Endothelial cell of umbilical vein (primary cell): ENCODE results near the gene FAT2. TPM values are rescaled to one million over a fixed set of nuclear protein-coding genes. Genes with fewer than 3 reads are reported as not detected.

ENCODE experiments used
- BruUV-seq: library from RNA; stranded (reverse); fragments of 400-500 nt; replicated peaks from 2 replicates; lab custom pipeline; 2021; lab: Mats Ljungman, UMichigan
- CTCF ChIA-PET: fragments of 300-600, 350-600 bp; sonication (Branson Sonifier 250); formaldehyde crosslinking; loops from one replicate; lab custom pipeline; 2021; ENCODE audit warnings: antibody characterized with exemption, inconsistent platforms; lab: Charles Lee
- POLR2A ChIA-PET: fragments of 300-600, 350-600 bp; sonication (Branson Sonifier 250); formaldehyde crosslinking; loops from one replicate; lab custom pipeline; 2021; ENCODE audit warnings: antibody characterized with exemption, inconsistent platforms; lab: Charles Lee
- DNase-seq: peaks from one replicate; pipeline ENCODE4 v3.0.0-alpha.2; 2011; ENCODE audit warnings: low read depth, low spot score
- FAIRE-seq: peaks from 2 replicates; lab custom pipeline; 2011; peaks lifted over from hg19 to GRCh38; lab: Jason Lieb, UNC
- H2AFZ ChIP-seq: 2 replicates; pipeline ENCODE4 v1.6.0; 2012; ENCODE audit warnings: low read depth, low read length, control low read depth, inconsistent platforms
- H3K27ac ChIP-seq: 2 replicates; pipeline ENCODE4 v1.5.1; 2011; ENCODE audit warnings: low read depth, mild to moderate bottlenecking, control low read depth, low read length, moderate library complexity; ENCODE audit not compliant: insufficient read depth
- H3K27me3 ChIP-seq, 2 experiments: 2 replicates each; pipeline versions ENCODE4 v1.6.0 to v1.6.1; 2011; ENCODE audit warnings: low read length in 2 of 2, mixed read lengths in 1 of 2; ENCODE audit not compliant: control insufficient read depth in 2 of 2, insufficient read depth in 2 of 2
- H3K36me3 ChIP-seq, 2 experiments: 2 replicates in 1 of 2; 3 replicates in 1 of 2; pipeline ENCODE4 v1.5.1; 2011; ENCODE audit warnings: low read length in 2 of 2, mild to moderate bottlenecking in 1 of 2, moderate library complexity in 1 of 2; ENCODE audit not compliant: control insufficient read depth in 2 of 2, insufficient read depth in 2 of 2; ENCODE audit errors: extremely low read depth in 1 of 2
- H3K4me1 ChIP-seq: 3 replicates; pipeline ENCODE4 v1.5.1; 2011; ENCODE audit warnings: mild to moderate bottlenecking, low read length; ENCODE audit not compliant: control insufficient read depth, insufficient read depth; ENCODE audit errors: extremely low read depth
- H3K4me2 ChIP-seq: 2 replicates; pipeline ENCODE4 v1.6.1; 2011; ENCODE audit warnings: low read length, control low read depth, mixed read lengths; ENCODE audit not compliant: insufficient read depth
- H3K4me3 ChIP-seq, 3 experiments: fragments of 200-600 bp in 1 of 3; sonication (generic), shearing (Covaris generic) in 1 of 3; replicated peaks in 1 of 3; 2 replicates each; pipeline ENCODE4 v1.5.1; 2011 to 2016; ENCODE audit warnings: control low read depth in 3 of 3, low read length in 3 of 3, mild to moderate bottlenecking in 2 of 3, inconsistent platforms in 1 of 3, low read depth in 1 of 3, moderate library complexity in 1 of 3; ENCODE audit not compliant: insufficient read depth in 1 of 3
- H3K79me2 ChIP-seq: 2 replicates; pipeline ENCODE4 v1.6.0; 2012; ENCODE audit warnings: low read length, inconsistent platforms; ENCODE audit not compliant: control insufficient read depth, insufficient read depth
- H3K9ac ChIP-seq: replicated peaks from 2 replicates; pipeline ENCODE3; 2011; ENCODE audit warnings: low read length, control low read depth; ENCODE audit not compliant: insufficient read depth; ENCODE audit errors: extremely low read depth
- H3K9me1 ChIP-seq: replicated peaks from 3 replicates; pipeline ENCODE4 v1.6.0; 2011; ENCODE audit warnings: mild to moderate bottlenecking, low read length; ENCODE audit not compliant: control insufficient read depth, insufficient read depth; ENCODE audit errors: extremely low read depth
- H3K9me3 ChIP-seq: replicated peaks from 2 replicates; pipeline ENCODE4 v1.5.1; 2012; ENCODE audit warnings: low read length, inconsistent platforms; ENCODE audit not compliant: control insufficient read depth, insufficient read depth
- H4K20me1 ChIP-seq: replicated peaks from 2 replicates; pipeline ENCODE3; 2011; ENCODE audit warnings: mild to moderate bottlenecking, low read length; ENCODE audit not compliant: control insufficient read depth, insufficient read depth; ENCODE audit errors: extremely low read depth
- CTCF ChIP-seq, 2 donors: IDR thresholded peaks; 1 replicate in 1 of 2; 2 replicates in 1 of 2; pipeline ENCODE4 v1.5.1; 2011; ENCODE audit warnings: low read length in 2 of 2, mild to moderate bottlenecking in 2 of 2, moderate library complexity in 2 of 2, control low read depth in 1 of 2, inconsistent platforms in 1 of 2, low read depth in 1 of 2; ENCODE audit not compliant: insufficient read depth in 1 of 2; ENCODE audit errors: extremely low read depth in 1 of 2
- EZH2 ChIP-seq: IDR thresholded peaks from 2 replicates; pipeline ENCODE4 v1.6.1; 2012; ENCODE audit warnings: borderline replicate concordance, low read depth, mild to moderate bottlenecking, moderate library complexity, low read length, inconsistent platforms; ENCODE audit not compliant: severe bottlenecking
- FOS ChIP-seq: IDR thresholded peaks from 2 replicates; pipeline ENCODE4 v1.6.1; 2011; ENCODE audit warnings: mild to moderate bottlenecking, low read length, moderate library complexity, borderline replicate concordance; ENCODE audit not compliant: insufficient read depth
- GATA2 ChIP-seq: IDR thresholded peaks from 2 replicates; pipeline ENCODE4 v1.7.0; 2011; ENCODE audit warnings: low read depth, mild to moderate bottlenecking, moderate library complexity, mixed read lengths, low read length; ENCODE audit not compliant: insufficient read length, insufficient read depth
- JUN ChIP-seq: IDR thresholded peaks from 2 replicates; pipeline ENCODE4 v1.6.1; 2011; ENCODE audit warnings: borderline replicate concordance, low read depth; ENCODE audit not compliant: insufficient read length, insufficient read depth
- MYC ChIP-seq: IDR thresholded peaks from one replicate; pipeline ENCODE4 v1.6.1; 2011; ENCODE audit warnings: mild to moderate bottlenecking, low read depth, low read length
- POLR2A ChIP-seq: IDR thresholded peaks from 2 replicates; pipeline ENCODE4 v1.6.1; 2012; ENCODE audit warnings: low read depth, mild to moderate bottlenecking, control low read depth, low read length
- POLR2AphosphoS5 ChIP-seq: IDR thresholded peaks from 2 replicates; pipeline ENCODE4 v1.6.1; 2012; ENCODE audit warnings: low read depth, mild to moderate bottlenecking, control low read depth, low read length, moderate library complexity; ENCODE audit not compliant: insufficient read depth
- dilution Hi-C: fragments of 300-500 bp; cut with MboI; formaldehyde crosslinking; loops from one replicate; pipeline ENCODE4 v1.15.0; 2019; ENCODE audit warnings: low sequenced_read_pairs; ENCODE audit not compliant: extremely low pct_ligation_motif_present
- intact Hi-C: fragments of 100-400 bp; cut with micrococcal nuclease; formaldehyde crosslinking; loops from one replicate; pipeline ENCODE4 v1.10.0; 2022
- polyA plus RNA-seq, 4 experiments: library from polyadenylated mRNA; depleted of rRNA in 3 of 4; stranded (reverse) in 3 of 4; unstranded in 1 of 4; fragments of >200 nt; gene quantifications; 2 replicates each; pipeline versions ENCODE4 v1.2.1 to v1.2.3, GENCODE V29; 2011 to 2012; ENCODE audit warnings: missing spikeins in 1 of 4
- total RNA-seq: library from RNA; stranded (reverse); gene quantifications from 2 replicates; pipeline ENCODE4 v1.2.3, GENCODE V29; 2021
- TF ChIP-seq, protein P1 (sequence below): IDR thresholded peaks from 2 replicates; pipeline ENCODE4 v1.6.1; 2011; ENCODE audit not compliant: insufficient read depth, insufficient read length

FAT2 gene
- total and polyA plus RNA-seq, 2 donors (not counting 3 experiments of a cell fraction or from before 2014, with no cell fraction given) = not detected

DNA sequence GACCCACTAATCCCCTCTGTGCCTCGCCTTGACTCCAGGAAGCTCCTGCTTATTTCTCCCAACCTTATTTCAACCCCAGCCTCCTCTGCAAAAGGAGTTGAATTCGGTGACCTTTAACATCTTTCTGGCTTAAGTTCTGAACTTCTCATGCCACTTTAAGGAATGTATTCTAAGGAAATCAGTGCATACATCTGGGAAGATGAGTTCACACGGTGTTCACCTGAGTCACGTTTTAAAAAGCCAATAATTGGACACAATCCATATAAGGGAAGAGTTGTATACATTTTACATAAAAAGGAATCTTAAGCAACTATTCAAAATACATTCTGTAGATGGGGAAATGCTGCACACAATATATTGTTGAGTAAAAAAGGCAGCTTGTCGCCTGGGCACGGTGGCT lies 33.2 kb downstream of the FAT2 start:
- Histone ChIP-seq H3K4me3 (no peak overlapping the region), H3K4me2 (no peak overlapping the region), H3K36me3 (no peaks in the 10 kb centered on the region), H3K79me2 (no peaks in the 10 kb centered on the region), H4K20me1 (no peaks in the 10 kb centered on the region), H3K27ac (no peak overlapping the region), H3K9ac (no peak overlapping the region), H2AFZ (no peak overlapping the region), H3K4me1 (no peaks in the 10 kb centered on the region), H3K27me3 (no peaks in the 10 kb centered on the region), H3K9me1 (no peaks in the 10 kb centered on the region), H3K9me3 (no peaks in the 10 kb centered on the region)
- BruUV-seq = no TSS peak
- no peak for DNase-seq
- FAIRE-seq = no peak
- intact Hi-C loops = no loop called here
- CTCF ChIA-PET = no interaction called here
- TF ChIP-seq GATA2 (no peak), FOS (no peak), CTCF (IDR thresholded peaks at IDR 0.05; ENCODE audit: extremely low read depth in 1 of 2, insufficient read depth in 1 of 2, low read depth in 1 of 2, low read length in 2 of 2) (no peak), MYC (no peak), POLR2A (no peak), POLR2AphosphoS5 (no peak), EZH2 (no peak), JUN (no peak)
- TF ChIP-seq, protein P1, sequence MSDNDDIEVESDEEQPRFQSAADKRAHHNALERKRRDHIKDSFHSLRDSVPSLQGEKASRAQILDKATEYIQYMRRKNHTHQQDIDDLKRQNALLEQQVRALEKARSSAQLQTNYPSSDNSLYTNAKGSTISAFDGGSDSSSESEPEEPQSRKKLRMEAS = no peak
- POLR2A ChIA-PET = no interaction called here
- dilution Hi-C loops = no loop called here
